ENCODE measurements around the gene EPG5. TPM values are rescaled to one million over a fixed set of nuclear protein-coding genes. Genes with fewer than 3 reads are reported as not detected.

EPG5 gene
- total and polyA plus RNA-seq, 12 donors = 6.5 to 26.3 (median 20.4) TPM

- H3K36me3 ChIP-seq = peaks cover 0 to 74% (median 48%) of the 10 kb centered on the region in 9 donors
- peaks cover 0 to 24% (median 0%) of the 10 kb centered on the region in 9 donors for H3K4me1 ChIP-seq
- intact Hi-C loops (cut with DNase I) = loop anchor here in 1 of 10 donors (10.0 kb wide), 1 partner anchor 50 kb away; no protein-coding TSS in a partner anchor
- no peak overlapping the region for H3K27ac ChIP-seq
- H3K27me3 ChIP-seq = no peaks in the 10 kb centered on the region
- WGBS, 2 donors = 90 to 92% methylated on average over 7 of the region's 7 CpGs
- H3K4me3 ChIP-seq = no peak overlapping the region
- TF ChIP-seq CTCF (IDR thresholded peaks at IDR 0.05) = no peak
- no peaks in the 10 kb centered on the region for H3K9me3 ChIP-seq
- DNase-seq (no peak), ATAC-seq (no peak)
Observed at GRCh38 chr18:45954070-45954934, 12.8 kb downstream of the EPG5 start.

GRCh38 chr18:45951016-45951714 lies 16.0 kb downstream of the EPG5 start:
- Histone ChIP-seq H3K9me3 (no peaks in the 10 kb centered on the region), H3K36me3 (peaks cover 0 to 100% (median 74%) of the 10 kb centered on the region in 9 donors), H3K27me3 (no peaks in the 10 kb centered on the region), H3K4me3 (no peak overlapping the region), H3K4me1 (peaks cover 0 to 11% (median 0%) of the 10 kb centered on the region in 9 donors), H3K27ac (no peak overlapping the region)
- intact Hi-C loops (cut with DNase I) = loop anchor here in 1 of 10 donors (10.0 kb wide), 1 partner anchor 46 kb away; no protein-coding TSS in a partner anchor
- WGBS, 2 donors = 87 to 95% methylated on average over 4 of the region's 4 CpGs
- no peak for ATAC-seq
- no peak for TF ChIP-seq CTCF (IDR thresholded peaks at IDR 0.05)
- DNase-seq = no peak

GRCh38 chr18:45945669-45946068 lies 21.5 kb downstream of the EPG5 start:
- no peak overlapping the region for H3K4me3 ChIP-seq
- TF ChIP-seq CTCF (IDR thresholded peaks at IDR 0.05) = no peak
- H3K36me3 ChIP-seq = peaks cover 4 to 100% (median 86%) of the 10 kb centered on the region in 9 donors
- no peaks in the 10 kb centered on the region for H3K4me1 ChIP-seq
- no peak for ATAC-seq
- WGBS, 2 donors = 84% methylated on average over 5 of the region's 5 CpGs
- no peaks in the 10 kb centered on the region for H3K27me3 ChIP-seq
- H3K27ac ChIP-seq = no peak overlapping the region
- H3K9me3 ChIP-seq = no peaks in the 10 kb centered on the region
- intact Hi-C loops (cut with DNase I) = no loop called here
- DNase-seq = no peak

GRCh38 chr18:45940724-45941123 lies 26.4 kb downstream of the EPG5 start:
- Histone ChIP-seq H3K27me3 (no peaks in the 10 kb centered on the region), H3K4me3 (no peak overlapping the region), H3K27ac (no peak overlapping the region), H3K4me1 (no peaks in the 10 kb centered on the region), H3K9me3 (no peaks in the 10 kb centered on the region), H3K36me3 (peaks cover 0 to 98% (median 71%) of the 10 kb centered on the region in 9 donors)
- WGBS, 2 donors = 91 to 95% methylated on average over 2 of the region's 2 CpGs
- intact Hi-C loops (cut with DNase I) = no loop called here
- no peak for TF ChIP-seq CTCF (IDR thresholded peaks at IDR 0.05)
- ATAC-seq = no peak
- DNase-seq = no peak

Data from heart right ventricle (tissue), 16 donors.